ENCODE measurements around the gene SIDT1. TPM values are rescaled to one million over a fixed set of nuclear protein-coding genes. Genes with fewer than 3 reads are reported as not detected.

SIDT1 gene
- total RNA-seq, 3 donors from 2014 or later (not counting 1 experiment from before 2014, with no cell fraction given), result 86.9 to 136 (median 101) TPM

DNA sequence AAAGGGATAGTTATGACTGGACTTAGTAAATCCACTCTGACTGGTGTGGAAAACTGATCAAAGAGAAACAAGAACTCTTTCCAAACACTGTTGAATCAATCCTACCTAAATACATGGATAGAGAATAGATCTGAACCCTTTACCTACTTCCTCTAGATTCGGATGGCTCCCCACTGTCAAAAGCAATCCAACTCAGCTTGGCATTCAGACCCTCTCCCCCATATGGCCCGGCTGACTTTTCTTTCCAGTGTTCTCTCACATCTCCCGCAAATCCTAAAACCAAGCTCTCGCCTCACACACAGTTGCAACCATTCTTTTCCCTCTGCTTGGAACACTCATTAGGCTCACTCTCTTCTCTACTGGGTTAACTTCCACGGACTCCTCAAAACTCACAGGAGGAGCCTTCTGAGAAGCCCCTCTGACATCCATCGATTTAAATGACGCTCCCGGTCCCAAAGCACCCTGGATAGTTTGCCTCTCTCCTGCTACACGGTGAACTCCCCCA is 18.0 kb upstream of the SIDT1 start:
- intact Hi-C loops (cut with micrococcal nuclease), result loop anchor here (10.0 kb wide), 1 partner anchor 180 kb away; the partner anchor contains the start of gene USF3
- Histone ChIP-seq H3K4me1 (ENCODE audit: control insufficient read depth, insufficient read depth, low read length) (peaks cover 11% of the 10 kb centered on the region), H3K4me3 (ENCODE audit: low read length) (peak overlapping the region; percentile 90), H3K36me3 (ENCODE audit: control insufficient read depth, insufficient read depth, low read length) (no peaks in the 10 kb centered on the region), H3K27me3 (ENCODE audit: control insufficient read depth, insufficient read depth, low read length) (no peaks in the 10 kb centered on the region), H3K27ac (ENCODE audit: low read length) (peak overlapping the region; percentile 80), H3K9me3 (ENCODE audit: control insufficient read depth, insufficient read depth, low read length) (no peaks in the 10 kb centered on the region)
- Mint-ChIP-seq H3K9me3 (no peaks in the 10 kb centered on the region), H3K27me3 (ENCODE audit: low read depth in 2 of 2) (peaks cover 19 to 27% of the 10 kb centered on the region in 2 donors), H3K36me3 (no peaks in the 10 kb centered on the region), H3K4me1 (peaks cover 6 to 8% of the 10 kb centered on the region in 2 donors), H3K27ac (no peak overlapping the region), H3K4me3 (no peak overlapping the region)
- ATAC-seq (no peak), DNase-seq (no peak)
- TF ChIP-seq, protein P1, sequence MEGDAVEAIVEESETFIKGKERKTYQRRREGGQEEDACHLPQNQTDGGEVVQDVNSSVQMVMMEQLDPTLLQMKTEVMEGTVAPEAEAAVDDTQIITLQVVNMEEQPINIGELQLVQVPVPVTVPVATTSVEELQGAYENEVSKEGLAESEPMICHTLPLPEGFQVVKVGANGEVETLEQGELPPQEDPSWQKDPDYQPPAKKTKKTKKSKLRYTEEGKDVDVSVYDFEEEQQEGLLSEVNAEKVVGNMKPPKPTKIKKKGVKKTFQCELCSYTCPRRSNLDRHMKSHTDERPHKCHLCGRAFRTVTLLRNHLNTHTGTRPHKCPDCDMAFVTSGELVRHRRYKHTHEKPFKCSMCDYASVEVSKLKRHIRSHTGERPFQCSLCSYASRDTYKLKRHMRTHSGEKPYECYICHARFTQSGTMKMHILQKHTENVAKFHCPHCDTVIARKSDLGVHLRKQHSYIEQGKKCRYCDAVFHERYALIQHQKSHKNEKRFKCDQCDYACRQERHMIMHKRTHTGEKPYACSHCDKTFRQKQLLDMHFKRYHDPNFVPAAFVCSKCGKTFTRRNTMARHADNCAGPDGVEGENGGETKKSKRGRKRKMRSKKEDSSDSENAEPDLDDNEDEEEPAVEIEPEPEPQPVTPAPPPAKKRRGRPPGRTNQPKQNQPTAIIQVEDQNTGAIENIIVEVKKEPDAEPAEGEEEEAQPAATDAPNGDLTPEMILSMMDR (IDR thresholded peaks at IDR 0.05), result no peak
- under 1% methylated on average over 9 of the region's 9 CpGs for WGBS (ENCODE audit: insufficient coverage)

DNA sequence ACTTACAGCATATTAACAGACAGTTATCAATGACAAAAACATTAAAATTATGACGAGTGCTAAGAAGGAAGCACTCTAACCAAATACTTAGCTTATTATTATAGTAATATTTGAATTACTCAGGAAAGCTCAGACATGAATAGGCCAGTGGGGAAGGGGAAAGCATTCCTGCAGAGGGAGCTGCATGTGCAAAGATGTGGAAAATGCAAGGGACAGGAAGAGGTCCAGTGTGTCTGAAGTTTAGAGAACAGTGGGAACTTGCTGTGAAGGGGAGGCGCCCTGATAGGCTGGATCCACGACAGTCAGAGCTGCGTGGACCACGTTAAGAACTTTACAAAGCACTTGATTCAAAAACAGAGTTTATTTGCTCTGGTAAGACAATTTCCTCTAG is 16.2 kb upstream of the SIDT1 start:
- Histone ChIP-seq H3K4me1 (ENCODE audit: control insufficient read depth, insufficient read depth, low read length) (peaks cover 11% of the 10 kb centered on the region), H3K4me3 (ENCODE audit: low read length) (no peak overlapping the region), H3K9me3 (ENCODE audit: control insufficient read depth, insufficient read depth, low read length) (no peaks in the 10 kb centered on the region), H3K27ac (ENCODE audit: low read length) (no peak overlapping the region), H3K27me3 (ENCODE audit: control insufficient read depth, insufficient read depth, low read length) (no peaks in the 10 kb centered on the region), H3K36me3 (ENCODE audit: control insufficient read depth, insufficient read depth, low read length) (no peaks in the 10 kb centered on the region)
- 42% methylated on average over 4 of the region's 5 CpGs for WGBS (ENCODE audit: insufficient coverage)
- DNase-seq (peak in 1 of 2 donors; percentile 26), ATAC-seq (no peak)
- Mint-ChIP-seq H3K27ac (no peak overlapping the region), H3K9me3 (no peaks in the 10 kb centered on the region), H3K4me3 (no peak overlapping the region), H3K36me3 (no peaks in the 10 kb centered on the region), H3K4me1 (peaks cover 6 to 8% of the 10 kb centered on the region in 2 donors), H3K27me3 (ENCODE audit: low read depth in 2 of 2) (peaks cover 19 to 30% of the 10 kb centered on the region in 2 donors)
- intact Hi-C loops (cut with micrococcal nuclease), result loop anchor here (10.0 kb wide), 1 partner anchor 179 kb away; the partner anchor contains the start of gene USF3
- TF ChIP-seq, protein P1 (IDR thresholded peaks at IDR 0.05), result no peak

DNA sequence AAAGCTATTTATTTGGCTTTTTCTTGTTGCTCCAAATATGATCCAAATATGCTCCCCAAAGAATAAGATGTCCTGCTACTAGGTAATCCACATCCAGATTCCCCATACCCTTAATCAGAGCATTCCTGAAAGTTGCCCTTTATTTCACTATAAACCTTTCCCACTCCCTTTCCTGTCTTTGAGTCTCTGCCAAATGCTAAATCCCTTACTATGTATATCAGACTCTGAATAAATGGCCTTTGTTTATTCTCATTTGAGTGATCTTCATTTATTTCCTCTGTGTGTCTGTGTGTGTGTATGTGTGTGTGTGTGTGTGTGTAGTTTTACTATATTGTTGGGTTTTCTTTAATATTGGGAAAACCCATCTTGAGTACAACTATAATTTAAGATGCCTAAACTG is 10.4 kb upstream of the SIDT1 start:
- H3K4me1 ChIP-seq (ENCODE audit: control insufficient read depth, insufficient read depth, low read length), result no peaks in the 10 kb centered on the region
- peaks cover 6% of the 10 kb centered on the region for H3K27me3 ChIP-seq (ENCODE audit: control insufficient read depth, insufficient read depth, low read length)
- H3K27me3 Mint-ChIP-seq (ENCODE audit: low read depth in 2 of 2), result peaks cover 33 to 59% of the 10 kb centered on the region in 2 donors
- H3K36me3 ChIP-seq (ENCODE audit: control insufficient read depth, insufficient read depth, low read length), result no peaks in the 10 kb centered on the region
- H3K4me1 Mint-ChIP-seq, result no peaks in the 10 kb centered on the region
- ATAC-seq (no peak), DNase-seq (no peak)
- no peak overlapping the region for H3K27ac ChIP-seq (ENCODE audit: low read length)
- no peaks in the 10 kb centered on the region for H3K9me3 Mint-ChIP-seq
- H3K4me3 ChIP-seq (ENCODE audit: low read length), result no peak overlapping the region
- H3K27ac Mint-ChIP-seq, result no peak overlapping the region
- H3K9me3 ChIP-seq (ENCODE audit: control insufficient read depth, insufficient read depth, low read length), result no peaks in the 10 kb centered on the region
- TF ChIP-seq, protein P1 (IDR thresholded peaks at IDR 0.05), result no peak
- H3K4me3 Mint-ChIP-seq, result no peak overlapping the region
- no peaks in the 10 kb centered on the region for H3K36me3 Mint-ChIP-seq
- intact Hi-C loops (cut with micrococcal nuclease), result no loop called here

DNA sequence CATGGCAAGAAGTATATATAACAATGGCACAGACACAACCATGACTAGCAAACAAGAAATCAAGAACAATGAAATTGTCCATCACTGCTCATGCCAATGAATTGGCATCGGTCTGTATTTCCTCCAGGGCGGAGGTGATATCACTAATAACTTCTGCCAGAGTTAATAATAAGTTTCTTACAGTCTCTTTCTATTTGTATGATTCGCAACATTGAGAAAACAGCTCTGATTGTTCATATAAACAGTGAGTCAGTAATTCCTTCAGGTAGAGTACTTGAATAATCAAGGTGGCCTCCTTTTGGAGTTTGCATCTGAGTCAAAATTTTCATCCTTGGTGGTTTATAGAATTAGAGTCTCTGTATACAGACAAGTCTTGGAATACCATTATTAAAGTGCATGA is 9.1 kb upstream of the SIDT1 start:
- 96% methylated on average over 3 of the region's 3 CpGs for WGBS (ENCODE audit: insufficient coverage)

More for the DNA sequence above, 9.1 kb upstream of the SIDT1 start:
- Mint-ChIP-seq H3K4me3 (no peak overlapping the region), H3K36me3 (no peaks in the 10 kb centered on the region), H3K27ac (no peak overlapping the region), H3K4me1 (no peaks in the 10 kb centered on the region), H3K27me3 (ENCODE audit: low read depth in 2 of 2) (peaks cover 32 to 57% of the 10 kb centered on the region in 2 donors), H3K9me3 (no peaks in the 10 kb centered on the region)
- ATAC-seq, result no peak
- intact Hi-C loops (cut with micrococcal nuclease), result no loop called here
- no peaks in the 10 kb centered on the region for H3K9me3 ChIP-seq (ENCODE audit: control insufficient read depth, insufficient read depth, low read length)
- no peaks in the 10 kb centered on the region for H3K4me1 ChIP-seq (ENCODE audit: control insufficient read depth, insufficient read depth, low read length)
- H3K27me3 ChIP-seq (ENCODE audit: control insufficient read depth, insufficient read depth, low read length), result peaks cover 6% of the 10 kb centered on the region
- H3K4me3 ChIP-seq (ENCODE audit: low read length), result no peak overlapping the region
- DNase-seq, result no peak
- TF ChIP-seq, protein P1 (IDR thresholded peaks at IDR 0.05), result no peak
- no peaks in the 10 kb centered on the region for H3K36me3 ChIP-seq (ENCODE audit: control insufficient read depth, insufficient read depth, low read length)
- H3K27ac ChIP-seq (ENCODE audit: low read length), result no peak overlapping the region
